HG03521 (cell line): ENCODE measurements around the gene GLRX3.
"Not testable (repeated sequence)": the region's sequence is repeated elsewhere in the genome, so short reads cannot be mapped to it uniquely, and the experiment has no call there.

ENCODE experiments used
- ATAC-seq: cut with Tn5 transposase; IDR thresholded peaks from one replicate; pipeline ENCODE4 v1.9.1; 2021; ENCODE audit warnings: mild to moderate bottlenecking, moderate library complexity; ENCODE audit not compliant: unreplicated experiment

GLRX3 gene

DNA sequence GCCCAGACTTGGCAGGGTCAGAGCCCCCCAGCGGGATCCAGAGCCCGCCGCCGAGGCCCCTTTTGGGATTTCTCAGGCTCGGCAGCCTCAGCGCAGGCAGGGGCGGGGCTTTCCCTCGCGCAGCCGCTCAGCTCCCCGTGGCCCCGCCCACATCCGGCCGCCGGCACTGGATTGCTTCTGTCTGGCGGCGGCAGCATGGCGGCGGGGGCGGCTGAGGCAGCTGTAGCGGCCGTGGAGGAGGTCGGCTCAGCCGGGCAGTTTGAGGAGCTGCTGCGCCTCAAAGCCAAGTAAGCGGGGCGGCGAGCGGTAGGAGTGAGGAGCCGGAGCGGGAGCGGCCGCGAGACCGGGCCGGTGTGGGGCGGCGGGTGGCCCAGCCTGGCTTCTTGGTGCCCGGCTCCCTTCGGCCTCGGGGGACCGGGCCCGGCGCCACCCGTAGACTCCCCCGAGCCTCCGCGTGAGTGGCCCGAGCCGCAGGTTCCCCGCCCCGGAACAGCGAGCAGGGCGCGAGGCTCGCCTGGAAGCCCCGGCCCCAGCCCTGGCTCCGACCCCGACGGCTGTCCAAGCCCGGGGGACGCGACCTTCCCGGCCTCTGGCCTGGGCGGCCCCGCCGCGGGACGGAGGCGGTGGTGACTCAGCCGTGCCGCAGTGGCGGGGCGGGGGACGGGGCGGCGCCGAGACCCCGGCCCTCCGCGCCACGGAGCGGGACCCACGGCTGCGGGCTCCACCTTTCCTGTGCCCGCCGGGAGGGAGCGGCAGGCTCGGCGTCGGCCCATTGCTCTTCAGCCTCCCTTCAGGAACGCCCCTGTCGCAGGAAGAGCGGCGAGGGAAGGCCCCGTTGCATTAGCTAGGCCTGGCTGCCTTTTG is at the start of gene GLRX3:
Gene GLRX3 (plus strand): TSS at position 166 of the 864 bp plus-strand sequence. CDS start 30 bp downstream, at position 196.
- ATAC-seq: peak; percentile 86

DNA sequence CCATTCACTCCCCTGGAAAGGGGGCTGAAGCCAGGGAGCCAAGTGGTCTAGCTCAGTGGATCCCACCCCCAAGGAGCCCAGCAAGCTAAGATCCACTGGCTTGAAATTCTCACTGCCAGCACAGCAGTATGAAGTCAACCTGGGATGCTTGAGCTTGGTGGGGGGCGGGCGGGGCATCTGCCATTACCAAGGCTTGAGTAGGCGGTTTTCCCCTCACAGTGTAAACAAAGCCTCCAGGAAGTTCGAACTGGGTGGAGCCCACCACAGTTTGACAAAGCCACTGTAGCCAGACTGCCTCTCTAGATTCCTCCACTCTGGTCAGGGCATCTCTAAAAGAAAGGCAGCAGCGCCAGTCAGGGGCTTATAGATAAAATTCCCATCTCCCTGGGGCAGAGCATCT is 45.6 kb upstream of the GLRX3 start:
- ATAC-seq: not testable (repeated sequence)

DNA sequence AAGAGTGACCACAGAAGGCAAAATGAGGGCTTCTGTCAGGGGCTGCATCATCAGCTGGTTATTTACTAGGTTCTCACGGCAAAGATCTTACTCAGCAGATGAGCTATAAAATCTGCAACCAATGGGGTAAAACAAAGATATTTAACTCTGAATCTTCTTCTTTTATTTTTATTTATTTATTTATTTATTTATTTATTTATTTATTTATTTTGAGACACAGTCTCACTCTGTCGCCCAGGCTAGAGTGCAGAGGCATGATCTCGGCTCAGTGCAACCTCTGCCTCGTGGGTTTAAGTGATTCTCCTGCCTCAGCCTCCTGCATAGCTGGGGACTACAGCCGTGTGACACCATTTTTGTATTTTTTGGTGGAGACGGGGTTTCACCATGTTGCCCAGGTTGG is 36.8 kb upstream of the GLRX3 start:
- no peak for ATAC-seq

DNA sequence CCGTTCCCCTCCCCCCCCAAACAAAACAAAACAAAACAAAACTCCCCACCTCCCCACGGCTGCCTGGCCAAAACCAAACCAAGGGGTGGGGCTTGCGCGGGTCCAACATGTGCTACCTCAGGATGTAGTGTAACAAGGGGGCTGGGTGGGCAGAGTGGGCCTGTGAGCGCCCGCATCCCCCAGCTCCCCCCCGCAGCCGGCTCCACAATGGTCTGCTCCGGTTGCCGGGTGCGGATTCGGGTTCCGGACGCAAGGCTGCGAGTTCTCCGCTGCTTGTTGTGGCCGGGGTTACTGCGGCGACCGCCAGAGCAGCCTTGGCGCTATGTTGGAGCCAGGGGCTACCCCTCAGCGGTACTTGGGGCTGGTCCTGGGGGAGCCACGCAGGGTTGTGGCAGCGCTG is 30.5 kb upstream of the GLRX3 start:
- no peak for ATAC-seq

DNA sequence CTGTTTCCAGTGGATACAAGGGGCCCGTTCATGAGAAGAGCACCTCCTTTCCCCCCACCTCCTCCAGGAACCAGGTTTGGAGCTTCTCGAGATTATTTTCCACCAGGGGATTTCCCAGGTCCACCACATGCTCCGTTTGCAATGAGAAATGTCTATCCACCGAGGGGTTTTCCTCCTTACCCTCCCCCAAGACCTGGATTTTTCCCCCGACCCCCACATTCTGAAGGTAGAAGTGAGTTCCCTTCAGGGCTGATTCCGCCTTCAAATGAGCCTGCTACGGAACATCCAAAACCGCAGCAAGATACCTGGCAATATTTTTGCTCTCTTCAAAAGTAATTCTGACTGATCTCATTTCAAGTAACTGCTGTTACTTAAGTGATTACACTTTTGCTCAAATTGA is 28.0 kb upstream of the GLRX3 start:
- ATAC-seq: not testable (repeated sequence)

DNA sequence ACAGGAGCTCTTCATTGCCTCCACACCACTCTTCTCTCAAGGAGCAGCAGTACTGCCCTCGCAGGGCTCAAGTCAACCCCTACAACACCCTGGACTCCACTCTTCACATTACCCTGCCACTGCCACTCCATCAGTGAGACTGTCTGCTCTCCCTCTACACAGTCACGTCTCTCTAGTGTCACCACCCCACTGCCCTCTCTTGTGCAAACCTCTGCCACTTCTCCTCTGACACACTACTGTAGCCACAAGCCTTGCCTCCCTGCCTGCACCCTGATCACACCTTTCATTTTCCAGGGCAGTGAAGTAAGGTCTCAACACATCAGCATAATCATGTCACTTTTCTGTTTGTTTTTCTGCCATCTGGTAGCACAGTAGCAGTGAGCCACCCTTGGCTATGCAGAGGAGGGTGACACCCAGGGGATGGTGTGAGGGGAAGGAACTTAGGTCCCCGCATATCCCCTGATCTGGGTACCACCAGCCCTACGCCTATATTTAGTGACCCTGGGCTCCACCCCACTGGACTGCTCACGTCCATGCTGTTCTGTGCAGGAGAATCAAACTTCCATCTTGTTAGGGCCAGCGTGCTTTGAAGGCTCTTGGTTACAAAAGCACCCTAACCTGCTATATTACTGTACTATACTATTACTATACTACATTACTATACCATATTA is 27.1 kb upstream of the GLRX3 start:
- ATAC-seq: no peak

DNA sequence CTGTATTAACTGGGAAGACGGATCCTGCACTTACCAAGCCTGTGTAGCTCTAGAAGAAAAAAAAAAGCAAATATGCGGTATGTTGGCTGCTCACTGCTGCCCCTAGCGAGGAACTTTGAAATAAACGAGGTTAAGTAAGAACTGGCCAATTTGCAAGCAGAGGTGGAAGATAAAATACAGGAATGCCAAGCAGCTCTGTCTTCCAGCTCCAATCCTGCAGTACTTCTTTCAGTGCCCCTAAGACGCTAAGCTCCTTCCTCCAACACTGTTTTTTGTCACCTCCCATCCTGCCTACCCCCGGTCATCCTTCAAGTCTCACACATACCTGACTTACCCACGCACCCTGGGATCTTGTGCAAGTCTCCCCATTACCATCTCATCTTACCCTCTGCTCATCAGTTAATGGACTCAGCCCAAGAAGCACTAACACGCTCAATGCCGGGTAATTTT is 26.4 kb upstream of the GLRX3 start:
- no peak for ATAC-seq

DNA sequence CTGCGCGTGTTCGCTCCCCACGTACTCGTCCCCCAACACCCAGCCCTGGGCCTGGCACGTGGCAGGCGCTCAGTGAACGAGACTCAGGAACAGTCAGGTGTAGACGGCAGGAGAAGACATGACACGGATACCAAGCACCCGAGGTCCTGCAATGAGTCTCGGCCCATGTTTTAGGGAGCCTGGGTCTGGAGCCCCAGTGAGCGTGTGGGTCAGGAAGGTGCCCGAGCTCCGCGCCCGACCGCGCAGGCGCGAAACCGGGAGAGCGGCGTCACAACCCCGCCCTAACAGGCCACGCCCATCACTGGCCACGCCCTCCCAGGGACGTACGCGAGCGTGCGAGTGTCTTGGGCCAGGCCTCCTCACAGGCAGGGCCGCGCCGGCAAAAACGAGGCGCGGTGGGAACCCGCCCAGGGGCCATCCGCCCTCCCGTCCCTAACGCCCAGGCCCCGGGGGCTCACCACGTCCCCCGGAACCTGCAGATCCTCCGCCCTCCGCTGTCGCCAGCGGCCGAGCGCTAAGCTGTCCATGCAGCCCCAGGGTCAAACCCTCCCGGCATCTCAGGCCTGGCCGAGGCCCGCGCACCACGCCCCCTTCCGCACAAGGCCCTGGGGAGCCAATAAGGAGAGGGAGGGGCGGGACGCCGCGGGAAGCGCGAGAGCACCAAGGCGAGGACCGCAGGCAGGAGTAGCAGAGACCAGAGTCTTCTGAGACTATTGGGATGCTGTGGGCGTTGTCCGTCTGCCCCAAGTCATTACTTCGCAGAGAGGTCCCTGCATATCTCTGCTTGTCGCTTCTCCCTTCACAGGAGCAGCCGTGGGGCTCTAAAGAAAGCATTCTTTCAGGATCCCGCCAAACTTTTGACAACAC is 25.7 kb upstream of the GLRX3 start, which contains the start of gene C10orf143:
Gene C10orf143 (minus strand): TSS at position 585 of the 867 bp plus-strand sequence. CDS start 58 bp downstream, at position 527.
- ATAC-seq: peak; percentile 77

DNA sequence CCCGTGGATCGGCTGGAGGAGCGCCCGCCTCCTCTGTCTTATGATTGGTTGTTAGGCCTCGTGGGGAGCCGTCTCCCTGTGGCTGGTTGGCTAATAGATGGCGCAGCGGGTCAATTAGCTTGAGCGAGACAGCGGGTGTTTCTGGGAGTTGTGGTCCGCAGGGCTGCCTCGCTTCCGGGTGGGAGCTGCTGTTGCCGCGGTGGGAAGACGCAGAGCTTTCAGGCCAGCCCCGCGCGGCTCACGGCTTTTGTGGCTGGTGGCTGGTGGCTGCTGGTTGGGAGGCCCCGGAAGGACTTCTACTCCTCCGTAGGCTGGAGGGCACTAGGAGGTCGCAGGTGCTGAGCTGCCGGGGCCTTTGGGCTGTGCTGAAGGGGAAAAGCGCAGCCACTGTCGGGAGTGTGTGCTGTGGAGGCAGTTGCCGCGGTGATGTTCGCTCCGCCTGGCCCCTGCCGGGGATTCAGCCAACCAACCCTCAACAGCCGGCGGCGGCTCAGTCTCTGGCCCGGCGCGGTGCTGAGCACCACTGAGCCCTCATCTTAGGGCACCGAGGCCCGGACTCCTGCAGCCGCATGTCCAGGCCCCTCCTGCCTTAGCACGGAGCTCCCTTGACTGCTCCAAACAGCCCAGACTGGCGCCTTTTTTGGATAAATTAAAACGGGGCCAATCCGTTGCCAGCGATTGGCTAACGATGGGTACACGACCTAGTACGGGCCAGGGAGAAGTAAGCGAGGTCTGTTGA is 24.9 kb upstream of the GLRX3 start:
- ATAC-seq: peak; percentile 82

DNA sequence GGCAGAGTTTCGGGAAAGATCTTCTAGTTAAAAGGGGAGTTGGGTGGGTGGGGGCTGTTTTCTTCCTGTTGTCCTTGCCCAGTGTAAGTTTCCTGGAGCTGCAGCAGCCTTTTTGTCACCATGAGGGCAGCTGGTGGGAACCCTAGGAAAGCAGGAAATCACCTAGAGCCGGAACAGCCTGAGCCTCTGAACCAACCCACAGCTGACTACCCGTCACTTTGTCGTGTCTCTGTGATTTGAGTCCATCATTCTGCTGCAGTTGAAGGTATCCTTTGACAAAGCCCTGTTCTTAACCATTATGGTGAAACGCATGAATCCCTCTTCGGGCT is 24.4 kb upstream of the GLRX3 start:
- no peak for ATAC-seq

DNA sequence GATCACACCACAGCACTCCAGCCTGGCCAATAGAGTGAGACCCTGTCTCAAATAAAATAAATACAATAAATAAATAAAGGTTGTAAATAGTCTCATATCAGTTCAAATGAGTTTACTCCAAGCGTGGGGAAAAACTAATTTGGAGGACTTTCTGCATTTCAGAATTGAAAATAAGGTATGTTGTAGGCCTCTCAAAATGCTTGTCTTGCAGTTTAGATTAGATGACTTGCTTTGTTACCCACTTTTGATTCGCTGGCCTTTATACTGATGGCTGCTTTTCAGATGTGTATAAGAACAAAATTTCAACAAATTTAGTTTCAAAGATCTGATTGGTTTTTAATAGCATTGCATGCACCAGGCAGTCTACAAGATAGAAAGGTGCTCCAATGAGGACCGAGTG is 23.4 kb upstream of the GLRX3 start:
- ATAC-seq: no peak

DNA sequence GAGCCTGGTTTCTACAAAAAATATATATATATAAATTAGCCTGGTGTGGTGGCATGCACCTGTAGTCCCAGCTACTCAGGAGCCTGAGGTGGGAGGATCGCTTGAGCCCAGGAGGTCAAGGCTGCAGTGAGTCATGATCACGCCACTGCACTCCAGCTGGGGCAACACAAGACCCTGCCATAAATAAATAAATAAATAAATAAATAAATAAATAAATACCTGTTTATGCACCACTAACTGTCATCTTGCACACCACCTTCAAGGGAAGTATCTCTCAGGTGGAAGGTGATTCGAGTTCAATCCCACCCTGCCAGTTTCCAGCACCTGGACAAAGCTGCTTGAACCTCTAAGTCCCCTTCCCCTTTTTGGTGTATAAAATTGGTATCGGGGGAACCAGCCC is 19.2 kb upstream of the GLRX3 start:
- not testable (repeated sequence) for ATAC-seq

DNA sequence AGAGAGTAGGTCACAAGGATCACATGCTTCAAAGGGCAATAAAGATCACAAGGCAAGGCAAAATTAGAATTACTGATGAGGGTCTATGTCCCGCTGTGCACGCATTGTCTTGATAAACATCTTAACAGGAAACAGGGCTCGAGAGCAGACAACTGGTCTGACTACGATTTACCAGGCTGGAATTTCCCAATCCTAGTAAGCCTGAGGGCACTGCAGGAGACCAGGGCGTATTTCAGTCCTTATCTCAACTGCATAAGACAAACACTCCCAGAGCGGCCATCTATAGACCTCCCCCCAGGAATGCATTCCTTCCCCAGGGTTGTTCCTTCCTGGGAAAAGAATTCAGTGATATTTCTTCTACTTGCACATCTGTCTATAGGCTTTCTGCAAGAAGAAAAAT is 18.7 kb upstream of the GLRX3 start:
- ATAC-seq: not testable (repeated sequence)

DNA sequence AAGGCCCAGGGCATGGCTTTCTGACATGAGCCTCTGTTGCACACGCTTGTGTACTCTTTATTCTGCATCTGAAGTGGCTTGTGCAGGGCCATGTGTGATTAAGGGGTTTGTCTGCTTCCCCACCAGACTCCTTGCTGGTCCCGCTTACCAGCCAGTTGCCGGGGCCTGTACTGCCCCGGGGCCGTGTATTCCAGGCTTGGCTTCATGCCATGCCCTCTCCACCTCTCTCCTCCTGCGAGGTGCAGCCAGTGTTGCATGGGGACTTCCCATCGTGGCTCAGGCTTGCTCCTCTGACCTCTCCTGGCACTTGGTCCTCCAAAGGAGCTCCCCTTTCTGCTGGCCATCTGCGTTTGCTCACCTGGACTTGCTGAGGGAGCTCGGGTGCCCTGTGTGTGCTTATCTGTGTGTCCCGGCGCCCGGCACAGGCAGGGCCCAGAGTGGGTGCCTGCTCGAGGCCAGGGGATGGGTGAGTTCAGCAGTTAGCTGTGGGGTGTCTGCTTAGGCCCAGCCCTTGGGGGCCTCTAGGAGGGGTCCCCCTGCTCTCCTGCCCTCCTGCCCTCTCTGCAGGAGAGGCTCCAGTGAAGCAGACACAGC is 14.6 kb upstream of the GLRX3 start:
- ATAC-seq: no peak

DNA sequence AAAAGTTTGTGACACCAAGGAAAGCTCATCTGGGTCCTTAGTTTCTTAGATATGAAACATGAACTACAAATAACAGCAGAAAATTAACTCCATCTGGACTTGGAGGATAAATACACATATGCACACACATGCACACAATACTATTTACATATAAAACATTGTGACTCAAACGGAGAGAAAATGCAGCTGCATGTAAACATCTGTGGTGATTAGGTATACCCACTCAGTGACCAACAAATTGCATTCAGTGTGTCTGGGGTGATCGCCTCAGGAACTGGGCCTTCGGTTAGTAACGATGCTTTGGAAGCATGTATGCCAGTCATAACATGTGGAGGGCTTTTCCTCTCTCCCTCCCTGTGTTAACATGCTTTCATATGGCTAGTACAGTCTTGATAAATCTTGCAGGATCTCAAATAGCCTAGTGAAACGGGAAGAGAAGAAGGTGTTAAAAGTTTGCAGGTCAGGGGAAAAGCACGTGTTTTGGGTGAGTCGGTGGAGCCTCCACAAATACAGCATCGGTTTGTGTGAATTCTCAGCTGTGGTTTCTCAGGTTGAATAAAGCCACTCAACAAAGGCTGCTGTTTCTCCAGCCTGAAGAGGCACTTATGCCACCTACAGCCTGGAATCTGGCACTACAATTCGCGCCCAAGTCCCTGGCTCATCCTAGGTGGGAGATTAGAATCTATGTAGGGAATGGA is 8.7 kb upstream of the GLRX3 start:
- ATAC-seq: peak; percentile 91

DNA sequence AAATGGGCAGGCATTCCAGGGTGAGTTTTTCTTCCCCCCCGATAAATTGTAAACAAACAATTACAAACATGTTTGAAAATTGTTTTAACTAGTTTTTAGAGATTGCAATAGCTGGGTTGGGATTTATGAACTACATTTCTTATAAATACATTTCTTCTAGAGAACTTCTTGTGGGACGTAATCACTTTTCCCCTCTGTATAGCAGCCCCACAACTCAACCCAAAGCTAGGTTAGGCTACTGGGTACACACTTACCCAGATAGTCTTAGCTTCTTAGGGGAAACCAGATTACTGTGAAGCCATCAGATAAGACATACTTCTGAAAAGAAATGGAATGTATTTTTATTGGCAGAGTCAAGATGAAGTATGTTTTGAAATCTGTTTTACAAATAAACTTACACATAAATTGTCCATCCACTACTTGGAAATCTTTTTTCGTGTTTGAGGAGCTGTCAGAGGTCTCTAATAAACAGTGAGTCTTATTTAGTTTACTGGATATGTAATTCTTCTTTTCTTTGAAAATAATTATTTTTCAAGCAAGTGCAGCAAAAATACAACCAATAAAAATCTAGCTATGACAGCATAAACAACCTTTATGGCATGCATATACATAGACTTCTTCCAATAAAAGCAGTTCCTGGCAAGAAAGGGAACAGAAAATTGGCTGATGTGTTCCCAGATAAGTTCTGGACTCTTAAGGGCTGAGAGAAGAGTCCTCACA is 8.0 kb upstream of the GLRX3 start:
- no peak for ATAC-seq

DNA sequence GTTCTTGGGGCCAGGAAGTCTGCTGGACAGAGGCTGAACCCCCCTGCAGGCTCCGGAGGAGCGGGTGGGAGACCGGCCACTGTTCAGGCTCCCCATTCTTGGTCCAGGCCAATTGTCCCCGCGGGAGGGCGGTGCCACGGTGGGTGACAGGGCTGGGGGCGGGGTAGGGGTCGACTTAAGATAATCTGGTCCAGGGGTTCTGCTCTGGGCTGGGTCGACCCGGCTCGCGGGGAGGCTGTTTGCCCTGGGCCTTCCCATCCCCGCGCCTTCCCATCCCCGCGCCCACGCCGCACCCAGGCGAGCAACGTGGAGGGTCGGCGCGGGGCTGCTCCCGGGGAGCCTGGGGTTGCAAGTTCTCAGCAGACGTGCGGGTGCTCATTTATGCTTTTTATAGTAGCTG is 7.3 kb upstream of the GLRX3 start:
- no peak for ATAC-seq

DNA sequence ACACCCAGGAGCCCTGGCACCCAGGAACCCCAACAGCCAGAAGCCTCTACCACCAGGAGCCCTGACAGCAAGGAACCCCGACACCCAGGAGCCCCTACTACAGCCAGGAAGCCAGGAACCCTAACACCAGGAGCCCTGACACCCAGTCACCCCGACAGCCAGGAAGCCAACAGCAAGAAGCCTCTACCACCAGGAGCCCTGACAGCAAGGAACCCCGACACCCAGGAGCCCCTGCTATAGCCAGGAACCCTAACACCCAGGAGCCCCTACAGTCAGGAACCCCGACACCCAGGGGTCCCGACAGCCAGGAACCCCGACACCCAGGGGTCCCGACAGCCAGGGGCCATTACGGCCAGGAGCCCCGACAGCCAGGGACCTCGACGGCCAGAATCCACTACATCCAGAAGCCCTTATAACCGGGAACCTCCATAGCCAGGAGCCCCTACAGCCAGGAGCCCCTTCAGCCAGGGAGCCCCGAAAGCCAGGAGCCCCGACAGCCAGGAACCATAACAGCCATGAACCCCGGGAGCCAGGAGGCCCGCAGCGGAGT is 440 bp upstream of the GLRX3 start:
- ATAC-seq: peak; percentile 14

DNA sequence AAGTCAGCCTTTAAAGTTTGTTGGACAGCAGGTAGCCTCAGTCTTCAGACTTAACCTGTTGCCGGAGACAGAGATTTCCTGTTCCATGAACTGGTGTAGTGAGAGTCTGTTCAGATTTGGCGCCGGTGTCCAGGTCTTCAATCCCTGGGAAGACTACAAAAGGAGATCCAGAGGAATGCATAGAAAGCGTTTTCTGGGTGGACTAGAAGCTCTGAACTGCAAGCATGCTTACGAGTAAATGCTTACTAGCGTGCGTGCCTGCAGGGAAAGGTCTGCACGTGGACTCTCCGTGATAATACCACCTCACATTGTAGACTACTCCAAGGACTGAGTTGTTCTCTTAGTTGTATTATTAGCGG is 878 bp downstream of the GLRX3 start:
- ATAC-seq: no peak
